ENCODE measurements around the gene IL12A.

IL12A gene

GRCh38 chr3:159988617-159989271, at the start of gene IL12A:
Gene IL12A, plus strand, starts transcription at chr3:159988835.
- no peak for DNase-seq (ENCODE audit: low read depth, low spot score)

- DNase-seq (ENCODE audit: low read depth, low spot score) = no peak
Measured at GRCh38 chr3:159941038-159942000, 47.3 kb upstream of the IL12A start.

GRCh38 chr3:159944781-159945180, 43.9 kb upstream of the IL12A start:
- no peak for DNase-seq (ENCODE audit: low read depth, low spot score)

- no peak for DNase-seq (ENCODE audit: low read depth, low spot score)
Measured at GRCh38 chr3:159945930-159946329, 42.7 kb upstream of the IL12A start.

DNA sequence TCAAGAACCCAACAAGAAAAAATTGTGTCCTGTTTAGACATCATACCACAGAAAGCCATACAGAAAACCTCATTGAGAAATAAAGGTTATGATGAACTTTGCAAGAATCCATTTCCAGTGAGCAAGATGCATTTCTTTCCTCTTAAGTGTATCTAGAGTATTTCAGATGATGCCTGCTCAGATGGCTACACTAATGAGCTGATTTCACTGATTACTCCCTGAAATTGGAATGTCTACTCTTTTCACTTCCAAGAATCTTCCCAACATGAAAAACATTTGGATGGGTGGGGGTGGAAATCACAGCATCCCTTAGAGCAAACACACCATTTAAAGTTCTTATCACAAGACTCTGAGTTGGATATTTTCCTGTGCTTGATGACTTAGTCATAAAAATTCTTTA, 41.4 kb upstream of the IL12A start:
- DNase-seq (ENCODE audit: low read depth, low spot score) = no peak

DNA sequence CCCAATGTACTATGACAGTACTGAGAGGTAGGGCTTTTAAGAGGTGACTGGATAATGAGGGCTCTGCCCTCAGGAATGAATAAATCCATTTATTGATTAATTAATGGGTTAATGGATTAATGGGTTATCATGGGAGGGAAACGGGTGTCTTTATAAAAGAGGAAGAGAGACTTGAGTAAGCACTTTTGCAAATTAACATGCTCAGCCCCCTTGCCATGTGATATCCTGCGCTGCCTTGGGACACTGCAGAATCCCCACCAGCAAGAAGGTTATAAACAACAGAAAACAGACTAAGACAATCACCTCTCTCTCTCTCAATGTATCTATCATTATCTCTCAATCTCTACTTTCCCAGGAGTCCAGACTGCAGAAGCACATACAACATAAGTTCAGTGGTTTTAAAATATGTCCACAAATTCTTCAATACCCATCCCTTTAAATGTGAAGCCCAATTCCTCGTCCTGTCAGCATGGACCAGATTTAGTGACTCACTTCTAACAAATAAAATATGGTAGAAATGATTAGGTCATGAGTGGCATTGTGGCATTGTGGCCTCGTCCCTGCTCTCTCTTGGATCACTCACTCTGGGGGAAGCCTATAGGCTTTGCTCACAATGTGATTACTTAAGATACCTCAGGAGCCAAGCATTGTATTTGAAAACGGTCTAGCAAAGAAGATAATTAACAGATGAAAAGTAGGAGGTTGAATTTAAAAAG, 40.0 kb upstream of the IL12A start:
- DNase-seq (ENCODE audit: low read depth, low spot score) = no peak

DNA sequence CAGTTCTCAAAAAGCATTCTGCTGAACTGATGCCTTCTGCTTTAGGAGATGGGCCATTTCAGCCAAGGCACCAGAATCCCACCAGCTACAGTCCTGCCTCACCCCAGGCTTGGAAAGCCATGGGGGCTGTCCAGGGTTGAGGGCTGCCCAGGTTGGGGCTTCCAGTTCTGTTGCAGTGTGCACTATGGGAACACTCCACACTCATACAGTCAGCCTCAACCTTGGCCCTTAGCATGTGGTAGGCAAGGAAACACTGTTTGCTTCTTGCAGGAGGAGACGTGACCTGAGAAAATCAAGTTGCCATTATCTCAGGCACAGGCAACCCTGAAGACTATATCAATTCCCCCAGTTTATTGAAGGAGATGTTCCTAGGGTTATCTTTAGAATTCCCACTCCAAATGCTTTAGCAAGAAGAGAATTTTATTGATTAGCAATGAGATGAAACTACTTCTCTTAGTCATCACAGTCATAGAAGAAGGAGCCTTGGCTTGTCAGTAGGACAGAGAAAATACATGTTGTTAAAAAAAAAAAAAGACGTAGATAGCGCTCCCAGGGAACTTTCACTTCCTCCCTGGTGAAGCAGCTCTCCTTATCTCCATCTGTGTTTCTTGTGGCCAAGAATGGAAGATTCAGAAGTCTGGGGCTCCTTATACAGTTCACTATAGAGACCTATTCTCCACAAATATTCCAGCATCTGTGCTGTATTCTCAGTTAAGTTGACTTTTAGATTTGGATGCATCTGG, 38.3 kb upstream of the IL12A start:
- no peak for DNase-seq (ENCODE audit: low read depth, low spot score)

DNA sequence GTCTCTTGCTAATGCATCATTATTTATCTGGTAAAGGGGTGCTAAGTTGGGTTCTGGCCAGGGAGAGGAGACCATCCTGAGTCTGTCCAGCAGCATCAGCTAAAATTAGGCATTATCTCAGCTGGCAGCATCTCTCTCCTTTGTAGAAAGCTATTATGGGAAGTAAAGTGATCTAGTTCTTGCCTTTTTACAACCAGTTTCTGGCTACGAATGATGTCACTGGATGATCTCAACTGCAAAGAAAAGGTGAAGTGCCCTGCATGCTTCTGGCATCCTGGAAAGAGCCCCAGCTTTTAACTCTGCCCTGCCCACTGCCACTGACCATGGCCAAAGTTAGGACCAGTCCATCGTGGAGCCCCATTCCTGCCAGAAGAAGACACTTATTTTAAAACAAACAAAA, 37.1 kb upstream of the IL12A start:
- DNase-seq (ENCODE audit: low read depth, low spot score) = no peak

GRCh38 chr3:159953325-159954085, 35.1 kb upstream of the IL12A start:
- DNase-seq (ENCODE audit: low read depth, low spot score) = no peak

DNA sequence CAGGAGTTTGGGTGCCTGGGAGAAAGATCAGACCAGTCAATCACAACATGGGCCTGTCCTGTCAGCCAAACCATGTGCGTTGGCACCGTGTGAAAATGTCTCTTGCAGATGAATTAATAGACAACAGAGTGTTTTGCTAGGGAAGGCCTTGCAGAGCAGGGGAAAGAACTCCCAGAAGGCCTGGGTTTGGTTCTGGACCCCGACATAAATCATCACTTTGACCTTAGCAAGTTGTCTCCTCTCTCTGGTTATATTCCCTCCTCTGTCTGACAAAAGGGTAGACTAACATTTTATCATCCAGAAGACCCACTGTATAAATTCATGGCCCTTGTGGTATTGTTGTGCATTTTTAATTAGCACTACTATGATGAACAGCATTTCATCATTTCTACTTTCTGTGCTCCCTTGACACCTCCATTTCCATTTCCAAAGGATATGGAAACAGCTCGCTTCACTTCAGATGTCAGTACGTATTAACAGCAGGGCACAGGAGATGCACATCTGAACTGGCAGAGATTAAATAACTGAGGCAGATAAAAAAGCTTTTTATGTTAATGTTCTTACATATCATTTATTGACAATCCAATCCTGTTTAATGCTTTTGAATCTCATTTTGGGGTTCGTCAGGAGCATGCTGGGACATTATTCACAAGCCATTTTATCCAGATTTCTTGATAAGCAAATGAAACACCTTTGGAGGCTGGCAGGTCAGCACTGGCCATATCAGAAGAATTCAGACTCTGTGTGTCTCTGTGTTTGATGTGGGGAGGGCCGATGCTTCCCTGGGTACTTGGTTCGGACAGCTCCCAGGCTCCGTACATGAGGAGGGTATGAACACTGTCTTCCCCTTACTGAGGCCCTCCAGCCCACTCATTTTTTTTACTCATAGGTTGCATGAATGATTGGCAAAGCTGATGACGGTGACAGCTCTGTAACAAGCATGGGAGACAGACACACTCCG, 28.2 kb upstream of the IL12A start:
- DNase-seq (ENCODE audit: low read depth, low spot score) = no peak

- no peak for DNase-seq (ENCODE audit: low read depth, low spot score)
Measured at GRCh38 chr3:159964166-159964973, 24.3 kb upstream of the IL12A start.

GRCh38 chr3:159971311-159971710, 17.3 kb upstream of the IL12A start:
- no peak for DNase-seq (ENCODE audit: low read depth, low spot score)

GRCh38 chr3:159977295-159977694, 11.3 kb upstream of the IL12A start:
- no peak for DNase-seq (ENCODE audit: low read depth, low spot score)

GRCh38 chr3:159978353-159978752, 10.3 kb upstream of the IL12A start:
- DNase-seq (ENCODE audit: low read depth, low spot score) = no peak

DNA sequence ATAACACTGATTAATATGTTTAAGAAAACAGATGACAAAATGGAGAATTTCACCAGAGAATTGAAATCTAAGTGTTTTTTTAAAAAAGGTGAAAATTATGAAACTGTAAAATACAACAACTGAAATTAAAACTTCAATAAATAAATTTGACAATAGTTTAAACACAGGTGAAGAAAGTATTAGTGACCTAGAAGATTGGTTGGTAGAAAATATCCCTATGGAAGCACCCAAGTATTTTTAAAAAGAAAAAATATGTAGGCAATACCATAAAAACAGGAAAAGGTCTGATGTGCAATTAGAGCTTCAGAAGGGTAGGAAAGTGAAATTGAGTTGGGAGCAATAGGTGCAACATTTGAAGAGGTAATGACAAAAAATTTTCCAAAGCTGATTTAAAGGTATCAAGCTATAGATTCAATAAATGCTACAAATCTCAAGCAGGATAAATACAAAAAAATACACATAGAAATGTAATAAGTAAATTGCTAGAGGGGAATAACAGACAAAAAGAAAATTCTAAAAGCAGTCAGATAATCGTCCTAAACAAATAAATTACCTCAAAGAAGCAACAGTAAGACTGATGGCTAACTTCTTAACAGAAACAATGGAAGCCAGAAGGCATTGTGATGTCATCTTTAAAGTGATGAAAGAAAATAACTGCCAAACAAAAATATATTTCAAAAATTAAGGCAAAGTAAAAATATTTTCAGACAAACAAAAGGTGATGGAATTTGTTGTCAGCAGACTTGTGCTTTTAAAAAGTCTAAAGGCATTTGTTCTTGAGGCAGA, 9.5 kb upstream of the IL12A start:
- DNase-seq (ENCODE audit: low read depth, low spot score) = no peak

- DNase-seq (ENCODE audit: low read depth, low spot score) = no peak
Measured at GRCh38 chr3:159982442-159982974, 6.1 kb upstream of the IL12A start.

- no peak for DNase-seq (ENCODE audit: low read depth, low spot score)
Measured at GRCh38 chr3:159987291-159987711, 1.3 kb upstream of the IL12A start.

All from brain pericyte (primary cell).